Endothelial cell of umbilical vein (primary cell): ENCODE results near the gene BANK1. TPM values are rescaled to one million over a fixed set of nuclear protein-coding genes. Genes with fewer than 3 reads are reported as not detected.

Experiments used
- BruUV-seq: library from RNA; stranded (reverse); fragments of 400-500 nt; replicated peaks from 2 replicates; lab custom pipeline; 2021; lab: Mats Ljungman, UMichigan
- CTCF ChIA-PET: fragments of 300-600, 350-600 bp; sonication (Branson Sonifier 250); formaldehyde crosslinking; loops from one replicate; lab custom pipeline; 2021; ENCODE audit warnings: antibody characterized with exemption, inconsistent platforms; lab: Charles Lee
- POLR2A ChIA-PET: fragments of 300-600, 350-600 bp; sonication (Branson Sonifier 250); formaldehyde crosslinking; loops from one replicate; lab custom pipeline; 2021; ENCODE audit warnings: antibody characterized with exemption, inconsistent platforms; lab: Charles Lee
- DNase-seq: peaks from one replicate; pipeline ENCODE4 v3.0.0-alpha.2; 2011; ENCODE audit warnings: low read depth, low spot score
- FAIRE-seq: peaks from 2 replicates; lab custom pipeline; 2011; peaks lifted over from hg19 to GRCh38; lab: Jason Lieb, UNC
- H2AFZ ChIP-seq: 2 replicates; pipeline ENCODE4 v1.6.0; 2012; ENCODE audit warnings: low read depth, low read length, control low read depth, inconsistent platforms
- H3K27ac ChIP-seq: 2 replicates; pipeline ENCODE4 v1.5.1; 2011; ENCODE audit warnings: low read depth, mild to moderate bottlenecking, control low read depth, low read length, moderate library complexity; ENCODE audit not compliant: insufficient read depth
- H3K27me3 ChIP-seq, 2 experiments: 2 replicates each; pipeline versions ENCODE4 v1.6.0 to v1.6.1; 2011; ENCODE audit warnings: low read length in 2 of 2, mixed read lengths in 1 of 2; ENCODE audit not compliant: control insufficient read depth in 2 of 2, insufficient read depth in 2 of 2
- H3K36me3 ChIP-seq, 2 experiments: 2 replicates in 1 of 2; 3 replicates in 1 of 2; pipeline ENCODE4 v1.5.1; 2011; ENCODE audit warnings: low read length in 2 of 2, mild to moderate bottlenecking in 1 of 2, moderate library complexity in 1 of 2; ENCODE audit not compliant: control insufficient read depth in 2 of 2, insufficient read depth in 2 of 2; ENCODE audit errors: extremely low read depth in 1 of 2
- H3K4me1 ChIP-seq: 3 replicates; pipeline ENCODE4 v1.5.1; 2011; ENCODE audit warnings: mild to moderate bottlenecking, low read length; ENCODE audit not compliant: control insufficient read depth, insufficient read depth; ENCODE audit errors: extremely low read depth
- H3K4me2 ChIP-seq: 2 replicates; pipeline ENCODE4 v1.6.1; 2011; ENCODE audit warnings: low read length, control low read depth, mixed read lengths; ENCODE audit not compliant: insufficient read depth
- H3K4me3 ChIP-seq, 3 experiments: fragments of 200-600 bp in 1 of 3; sonication (generic), shearing (Covaris generic) in 1 of 3; replicated peaks in 1 of 3; 2 replicates each; pipeline ENCODE4 v1.5.1; 2011 to 2016; ENCODE audit warnings: control low read depth in 3 of 3, low read length in 3 of 3, mild to moderate bottlenecking in 2 of 3, inconsistent platforms in 1 of 3, low read depth in 1 of 3, moderate library complexity in 1 of 3; ENCODE audit not compliant: insufficient read depth in 1 of 3
- H3K79me2 ChIP-seq: 2 replicates; pipeline ENCODE4 v1.6.0; 2012; ENCODE audit warnings: low read length, inconsistent platforms; ENCODE audit not compliant: control insufficient read depth, insufficient read depth
- H3K9ac ChIP-seq: replicated peaks from 2 replicates; pipeline ENCODE3; 2011; ENCODE audit warnings: low read length, control low read depth; ENCODE audit not compliant: insufficient read depth; ENCODE audit errors: extremely low read depth
- H3K9me1 ChIP-seq: replicated peaks from 3 replicates; pipeline ENCODE4 v1.6.0; 2011; ENCODE audit warnings: mild to moderate bottlenecking, low read length; ENCODE audit not compliant: control insufficient read depth, insufficient read depth; ENCODE audit errors: extremely low read depth
- H3K9me3 ChIP-seq: replicated peaks from 2 replicates; pipeline ENCODE4 v1.5.1; 2012; ENCODE audit warnings: low read length, inconsistent platforms; ENCODE audit not compliant: control insufficient read depth, insufficient read depth
- H4K20me1 ChIP-seq: replicated peaks from 2 replicates; pipeline ENCODE3; 2011; ENCODE audit warnings: mild to moderate bottlenecking, low read length; ENCODE audit not compliant: control insufficient read depth, insufficient read depth; ENCODE audit errors: extremely low read depth
- CTCF ChIP-seq, 2 donors: IDR thresholded peaks; 1 replicate in 1 of 2; 2 replicates in 1 of 2; pipeline ENCODE4 v1.5.1; 2011; ENCODE audit warnings: low read length in 2 of 2, mild to moderate bottlenecking in 2 of 2, moderate library complexity in 2 of 2, control low read depth in 1 of 2, inconsistent platforms in 1 of 2, low read depth in 1 of 2; ENCODE audit not compliant: insufficient read depth in 1 of 2; ENCODE audit errors: extremely low read depth in 1 of 2
- EZH2 ChIP-seq: IDR thresholded peaks from 2 replicates; pipeline ENCODE4 v1.6.1; 2012; ENCODE audit warnings: borderline replicate concordance, low read depth, mild to moderate bottlenecking, moderate library complexity, low read length, inconsistent platforms; ENCODE audit not compliant: severe bottlenecking
- FOS ChIP-seq: IDR thresholded peaks from 2 replicates; pipeline ENCODE4 v1.6.1; 2011; ENCODE audit warnings: mild to moderate bottlenecking, low read length, moderate library complexity, borderline replicate concordance; ENCODE audit not compliant: insufficient read depth
- GATA2 ChIP-seq: IDR thresholded peaks from 2 replicates; pipeline ENCODE4 v1.7.0; 2011; ENCODE audit warnings: low read depth, mild to moderate bottlenecking, moderate library complexity, mixed read lengths, low read length; ENCODE audit not compliant: insufficient read length, insufficient read depth
- JUN ChIP-seq: IDR thresholded peaks from 2 replicates; pipeline ENCODE4 v1.6.1; 2011; ENCODE audit warnings: borderline replicate concordance, low read depth; ENCODE audit not compliant: insufficient read length, insufficient read depth
- MAX ChIP-seq: IDR thresholded peaks from 2 replicates; pipeline ENCODE4 v1.6.1; 2011; ENCODE audit not compliant: insufficient read depth, insufficient read length
- MYC ChIP-seq: IDR thresholded peaks from one replicate; pipeline ENCODE4 v1.6.1; 2011; ENCODE audit warnings: mild to moderate bottlenecking, low read depth, low read length
- POLR2A ChIP-seq: IDR thresholded peaks from 2 replicates; pipeline ENCODE4 v1.6.1; 2012; ENCODE audit warnings: low read depth, mild to moderate bottlenecking, control low read depth, low read length
- POLR2AphosphoS5 ChIP-seq: IDR thresholded peaks from 2 replicates; pipeline ENCODE4 v1.6.1; 2012; ENCODE audit warnings: low read depth, mild to moderate bottlenecking, control low read depth, low read length, moderate library complexity; ENCODE audit not compliant: insufficient read depth
- dilution Hi-C: fragments of 300-500 bp; cut with MboI; formaldehyde crosslinking; loops from one replicate; pipeline ENCODE4 v1.15.0; 2019; ENCODE audit warnings: low sequenced_read_pairs; ENCODE audit not compliant: extremely low pct_ligation_motif_present
- intact Hi-C: fragments of 100-400 bp; cut with micrococcal nuclease; formaldehyde crosslinking; loops from one replicate; pipeline ENCODE4 v1.10.0; 2022
- polyA plus RNA-seq, 4 experiments: library from polyadenylated mRNA; depleted of rRNA in 3 of 4; stranded (reverse) in 3 of 4; unstranded in 1 of 4; fragments of >200 nt; gene quantifications; 2 replicates each; pipeline versions ENCODE4 v1.2.1 to v1.2.3, GENCODE V29; 2011 to 2012; ENCODE audit warnings: missing spikeins in 1 of 4
- total RNA-seq: library from RNA; stranded (reverse); gene quantifications from 2 replicates; pipeline ENCODE4 v1.2.3, GENCODE V29; 2021

The BANK1 gene
- total and polyA plus RNA-seq, 2 donors (not counting 3 experiments of a cell fraction or from before 2014, with no cell fraction given) = 0.29 to 0.32 TPM

GRCh38 chr4:102120846-102121245, 330.3 kb downstream of the BANK1 start:
- BruUV-seq = no TSS peak
- no peaks in the 10 kb centered on the region for H3K4me1 ChIP-seq
- no peak overlapping the region for H3K27ac ChIP-seq
- CTCF ChIA-PET = no interaction called here
- H2AFZ ChIP-seq = no peak overlapping the region
- H3K27me3 ChIP-seq = no peaks in the 10 kb centered on the region
- H3K4me3 ChIP-seq = no peak overlapping the region
- H3K4me2 ChIP-seq = no peak overlapping the region
- H3K9ac ChIP-seq = no peak overlapping the region
- H3K9me1 ChIP-seq = no peaks in the 10 kb centered on the region
- H3K9me3 ChIP-seq = no peaks in the 10 kb centered on the region
- no peak for FAIRE-seq
- POLR2A ChIA-PET = no interaction called here
- H4K20me1 ChIP-seq = no peaks in the 10 kb centered on the region
- TF ChIP-seq EZH2 = no peak
- no peak for TF ChIP-seq GATA2
- no peak for TF ChIP-seq MYC
- TF ChIP-seq MAX = no peak
- no peak for TF ChIP-seq JUN
- no peak for TF ChIP-seq CTCF (IDR thresholded peaks at IDR 0.05; ENCODE audit: extremely low read depth in 1 of 2, insufficient read depth in 1 of 2, low read depth in 1 of 2, low read length in 2 of 2)
- TF ChIP-seq POLR2AphosphoS5 = no peak
- no peak for TF ChIP-seq POLR2A
- TF ChIP-seq FOS = no peak
- DNase-seq = no peak
- dilution Hi-C loops (no loop called here), intact Hi-C loops (no loop called here)
- H3K79me2 ChIP-seq = no peaks in the 10 kb centered on the region
- H3K36me3 ChIP-seq = no peaks in the 10 kb centered on the region
